GM21717 (cell line): ENCODE data around the gene RFX2.
"Not testable (repeated sequence)": the region's sequence is repeated elsewhere in the genome, so short reads cannot be mapped to it uniquely, and the experiment has no call there.

ENCODE experiments used
- ATAC-seq: cut with Tn5 transposase; IDR thresholded peaks from one replicate; pipeline ENCODE4 v1.9.1; 2021; ENCODE audit warnings: mild to moderate bottlenecking, moderate library complexity; ENCODE audit not compliant: unreplicated experiment

Gene RFX2

DNA sequence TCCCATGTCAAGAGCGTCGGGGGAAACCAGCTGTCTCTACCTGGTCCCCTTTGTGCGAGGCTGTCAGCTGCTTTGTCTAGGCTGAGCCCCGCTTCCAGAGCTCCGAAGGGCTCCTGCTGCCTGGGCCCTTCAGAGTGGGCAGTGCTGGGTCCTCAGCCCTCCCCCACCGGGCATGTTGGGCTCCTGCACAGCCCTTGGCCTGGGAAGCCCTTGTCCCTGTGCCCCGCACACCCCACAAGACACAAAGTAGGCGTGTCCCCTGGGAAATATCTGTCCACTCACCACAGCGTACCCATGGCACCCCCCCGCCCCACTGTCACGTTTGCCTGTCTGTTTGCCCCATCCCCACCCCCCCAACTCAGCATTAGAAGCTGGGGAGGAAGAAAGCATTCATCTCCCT is 92.7 kb downstream of the RFX2 start:
- ATAC-seq, result no peak

DNA sequence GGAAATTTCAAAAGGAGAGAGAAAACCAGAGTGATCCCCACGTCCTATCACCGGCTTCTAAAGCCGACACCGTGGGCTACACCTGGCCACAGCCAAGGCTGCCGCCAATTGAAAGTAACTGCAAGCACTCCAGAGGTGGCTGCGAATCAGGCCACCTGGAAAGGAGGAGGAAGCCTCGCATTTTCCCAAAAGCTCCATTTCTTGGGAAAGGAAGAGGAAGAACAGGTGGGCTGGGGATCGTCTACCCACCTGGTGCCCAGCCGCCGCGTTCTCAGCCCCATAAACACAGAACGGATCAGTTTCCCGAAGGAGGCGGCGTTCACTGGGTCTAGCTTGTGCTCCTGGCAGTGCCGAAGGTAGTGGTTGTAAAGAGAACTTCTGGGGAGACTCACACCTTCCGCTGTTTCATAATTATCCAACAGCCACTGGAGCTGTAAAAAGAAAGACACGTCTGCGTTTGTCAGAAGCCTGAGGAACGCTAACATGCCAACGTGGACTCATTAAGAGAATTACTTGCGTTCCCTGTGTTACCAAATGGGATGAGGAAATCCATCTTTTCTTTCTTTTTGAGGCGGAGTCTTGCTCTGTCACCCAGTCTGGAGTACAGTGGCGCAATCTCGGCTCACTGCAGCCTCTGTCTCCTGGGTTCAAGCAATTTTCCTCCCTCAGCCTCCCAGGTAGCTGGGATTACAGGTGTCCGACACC is 94.3 kb downstream of the RFX2 start:
- no peak for ATAC-seq

DNA sequence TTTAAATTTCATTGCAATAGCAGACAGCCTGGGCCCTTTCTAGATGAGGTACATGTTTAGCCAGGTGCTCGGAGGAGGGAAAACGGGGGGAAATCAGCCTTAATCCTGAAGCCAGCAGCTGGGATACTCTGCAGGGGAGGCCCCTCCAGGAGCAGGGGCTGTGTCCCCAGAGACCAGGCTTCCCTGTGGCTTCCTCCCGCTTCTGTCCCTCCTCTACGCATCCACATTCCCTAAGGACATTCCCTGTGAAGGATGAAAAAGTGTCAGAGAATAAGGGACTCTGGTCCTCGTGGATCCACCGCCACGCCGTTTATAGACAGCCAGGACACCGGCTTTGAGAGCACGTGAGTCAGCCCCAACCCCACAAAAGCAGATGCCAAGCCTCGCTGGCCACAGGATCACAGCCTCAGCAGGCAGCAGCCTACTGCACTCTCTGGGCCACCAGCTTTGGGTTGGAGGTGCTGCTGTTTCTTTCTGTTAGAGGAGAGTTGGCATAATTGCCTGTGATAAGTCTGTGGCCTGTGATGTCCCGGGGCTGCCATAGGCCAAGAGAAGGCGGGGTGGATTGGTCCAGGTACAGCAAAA is 95.7 kb downstream of the RFX2 start:
- ATAC-seq, result no peak

DNA sequence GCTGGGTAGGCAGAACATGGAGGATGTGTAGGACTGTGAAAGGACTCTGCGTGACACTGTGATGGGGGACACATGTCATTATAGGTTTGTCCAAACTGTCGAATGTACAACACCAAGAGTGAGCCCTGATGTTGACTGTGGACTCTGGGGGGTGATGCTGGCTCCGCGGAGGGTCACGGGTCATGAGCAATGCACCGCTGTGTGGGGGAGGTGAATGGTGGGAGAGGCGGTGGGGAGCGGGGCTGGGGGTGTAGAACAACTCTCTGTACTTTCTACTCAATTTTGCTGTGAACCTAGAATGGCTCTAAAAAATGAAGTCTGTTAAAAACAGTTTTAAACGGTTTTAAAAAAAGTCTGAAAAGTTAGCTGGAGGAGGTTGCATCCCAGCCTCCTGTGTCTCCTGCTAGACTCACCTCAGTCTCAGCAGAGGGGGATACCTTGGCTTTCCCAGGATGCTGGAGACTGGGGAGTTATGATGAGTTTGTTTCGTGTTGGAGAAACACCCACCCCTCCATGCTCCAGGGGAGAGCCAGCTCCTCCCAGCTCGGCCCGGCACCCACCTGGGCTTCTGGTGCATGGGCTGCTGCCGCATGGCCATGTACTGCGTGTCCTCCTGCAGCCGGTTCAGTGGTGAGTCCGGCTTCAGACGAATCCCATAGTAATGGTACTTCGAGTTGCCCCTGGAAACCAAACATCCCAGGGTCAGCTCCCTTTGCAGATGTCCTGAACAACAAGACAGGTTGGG is 97.7 kb downstream of the RFX2 start:
- no peak for ATAC-seq

DNA sequence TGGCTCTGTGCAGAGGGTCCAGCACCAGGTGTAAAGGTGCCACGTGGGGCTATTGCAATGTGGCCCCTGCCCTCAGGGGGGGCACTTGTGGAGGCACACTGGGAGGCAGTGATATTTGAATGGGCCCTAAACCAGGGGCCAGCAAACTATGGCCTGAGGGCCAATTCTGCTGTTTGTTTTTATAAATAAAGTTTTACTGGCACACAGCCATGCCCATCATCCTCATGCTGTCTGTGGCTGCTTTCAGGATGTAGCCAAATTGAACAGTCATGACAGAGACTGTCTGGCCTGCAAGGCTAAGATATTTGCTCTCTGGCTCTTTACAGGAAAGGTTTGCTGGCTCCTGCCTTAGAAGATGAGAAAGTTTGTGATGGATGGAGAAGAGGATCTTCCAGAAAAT is 98.5 kb downstream of the RFX2 start:
- no peak for ATAC-seq

DNA sequence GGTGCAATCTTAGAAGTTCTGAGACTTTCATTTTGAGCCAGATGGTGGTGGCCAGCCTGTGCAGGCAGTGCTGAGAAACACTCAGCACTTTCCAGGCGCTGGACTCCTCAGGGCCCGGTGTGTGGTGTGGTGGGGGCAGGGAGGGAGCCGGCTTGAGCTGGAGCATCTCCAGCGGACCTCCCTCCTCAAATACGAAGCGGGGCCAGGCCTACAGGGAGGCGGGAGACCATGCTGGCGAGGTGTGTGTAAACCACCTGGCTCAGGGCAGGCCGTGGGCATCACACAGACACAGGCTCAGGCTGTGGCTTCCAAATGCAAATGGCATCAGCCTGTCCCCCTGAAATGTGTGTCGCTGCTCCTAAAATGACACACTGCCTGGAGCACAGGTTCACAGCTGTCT is 99.1 kb downstream of the RFX2 start:
- ATAC-seq, result no peak

DNA sequence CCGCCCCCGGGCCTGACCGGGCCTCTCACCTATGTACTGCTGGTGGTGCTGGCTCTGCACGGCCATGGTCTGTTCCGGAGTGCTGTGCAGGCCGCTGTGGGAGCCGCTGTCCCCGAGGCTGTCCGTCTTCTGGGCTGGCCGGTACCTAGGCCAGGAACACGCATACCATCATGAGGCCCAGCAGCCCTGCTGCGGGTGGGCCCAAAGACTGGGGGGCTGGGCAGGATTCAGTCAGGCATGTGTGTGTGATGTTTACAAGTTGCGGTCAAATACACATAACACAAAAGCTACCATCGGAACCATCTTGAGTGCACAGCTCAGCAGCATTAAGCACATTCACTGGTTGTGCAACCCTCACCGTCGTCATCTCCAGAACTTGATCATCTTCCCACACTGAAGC is 100.2 kb downstream of the RFX2 start:
- no peak for ATAC-seq

DNA sequence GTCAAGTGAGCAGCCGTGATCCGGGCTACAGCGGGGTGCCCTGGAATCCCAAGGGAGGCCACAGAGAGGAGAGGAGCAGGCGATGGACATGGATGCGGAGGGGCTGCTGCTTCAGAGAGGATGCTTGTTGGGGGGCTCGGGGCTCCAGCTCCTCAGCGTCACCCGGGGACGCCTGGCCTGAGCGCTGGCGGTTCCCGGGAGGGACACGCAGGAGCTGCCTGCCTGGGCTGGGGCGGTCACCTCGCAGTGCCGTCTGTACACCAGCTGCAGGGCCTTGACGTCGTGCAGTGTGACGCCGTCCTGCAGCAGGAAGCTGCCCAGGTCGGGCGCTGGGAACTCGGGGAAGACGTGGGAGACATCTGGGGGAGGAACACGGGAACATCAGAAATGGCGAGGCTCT is 102.4 kb downstream of the RFX2 start:
- no peak for ATAC-seq

DNA sequence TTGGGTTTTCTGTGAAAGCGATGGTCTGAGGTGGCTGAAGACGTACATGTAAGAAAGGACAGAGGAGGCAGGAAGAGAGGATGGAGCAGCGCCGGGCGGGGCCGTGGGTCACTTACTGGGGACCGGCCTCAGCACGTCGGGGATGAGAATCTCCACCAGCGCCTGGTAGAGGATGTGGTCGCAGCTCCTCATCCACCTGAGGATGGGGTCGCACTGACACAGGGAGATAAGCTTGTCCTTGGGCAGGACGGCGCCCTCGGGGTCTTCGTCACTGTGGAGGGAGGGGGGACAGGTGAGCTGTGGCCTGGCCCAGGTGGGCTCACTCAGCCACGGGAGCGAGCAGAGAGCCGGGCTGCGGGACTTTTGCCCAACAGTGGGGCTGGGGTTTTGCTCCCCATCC is 103.4 kb downstream of the RFX2 start:
- ATAC-seq, result no peak

DNA sequence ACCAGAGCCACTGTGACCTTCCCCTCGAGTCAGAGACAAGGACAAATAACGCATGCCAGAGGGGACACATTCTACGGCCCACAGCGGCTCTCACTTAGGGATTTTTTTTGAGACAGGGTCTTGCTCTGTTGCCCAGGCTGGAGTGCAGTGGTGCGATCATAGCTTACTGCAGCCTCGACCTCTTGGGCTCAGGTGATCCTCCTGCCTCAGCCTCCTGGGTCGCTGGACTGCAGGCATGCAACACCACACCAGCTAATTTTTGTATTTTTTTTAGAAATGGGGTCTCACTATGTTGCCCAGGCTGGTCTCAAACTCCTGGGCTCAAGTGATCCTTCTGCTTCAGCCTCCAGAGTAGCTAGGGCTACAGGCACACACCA is 104.2 kb downstream of the RFX2 start:
- ATAC-seq, result not testable (repeated sequence)

DNA sequence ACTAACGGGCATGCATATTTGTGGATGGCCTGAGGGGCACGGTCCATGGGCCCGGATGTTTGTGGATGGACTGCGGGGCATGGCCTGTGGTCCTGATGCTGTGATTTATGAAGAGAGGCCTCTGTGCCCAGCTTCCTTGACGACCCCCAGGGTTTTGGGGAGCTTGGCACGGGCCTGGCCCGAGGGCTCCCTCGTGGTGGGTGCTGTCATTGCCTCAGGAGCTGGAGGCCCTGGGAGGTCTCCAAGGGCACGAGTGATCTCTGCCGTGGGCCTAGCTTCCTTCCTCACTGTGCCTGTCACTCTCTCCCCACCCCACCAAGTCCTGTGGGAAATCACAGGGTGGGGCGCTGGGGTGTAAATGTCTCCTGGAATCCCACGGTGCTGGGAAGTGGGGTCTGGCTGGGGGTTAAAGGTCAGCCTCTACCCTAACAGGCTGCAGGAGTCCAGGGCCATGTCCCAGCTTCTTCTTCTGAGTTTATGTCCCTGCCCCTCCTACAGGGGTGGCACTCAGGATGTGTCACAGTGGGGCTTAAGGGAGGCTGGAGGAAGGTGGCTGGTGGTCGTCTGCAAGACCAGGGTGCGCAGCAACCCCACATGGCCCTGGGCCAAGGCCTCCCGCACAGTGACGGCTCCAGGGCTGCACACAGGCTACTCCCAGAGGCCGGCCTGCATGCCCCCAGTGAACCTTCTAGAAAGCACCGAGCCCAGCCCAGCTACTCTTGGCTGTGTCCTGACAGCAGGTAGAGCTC is 104.8 kb downstream of the RFX2 start:
- ATAC-seq, result no peak

DNA sequence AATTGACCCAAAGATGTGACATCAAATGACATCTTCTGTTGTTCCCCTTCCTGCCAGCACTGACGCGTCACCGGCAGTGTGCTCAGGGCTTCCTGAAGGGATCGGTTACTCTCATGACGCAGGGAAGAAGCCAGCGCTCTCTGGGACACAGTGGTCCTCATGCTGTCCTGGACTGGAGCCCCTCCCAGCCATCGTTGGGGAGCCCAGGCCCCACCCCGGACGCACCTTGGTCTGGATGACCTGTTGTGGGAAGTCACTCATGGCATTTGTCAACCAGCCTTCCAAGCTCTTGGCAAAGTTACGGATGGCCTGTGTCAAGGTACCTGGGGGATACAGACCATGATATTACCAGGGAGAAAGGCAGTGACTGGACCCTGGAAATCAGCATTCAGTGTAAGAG is 106.3 kb downstream of the RFX2 start:
- ATAC-seq, result no peak

DNA sequence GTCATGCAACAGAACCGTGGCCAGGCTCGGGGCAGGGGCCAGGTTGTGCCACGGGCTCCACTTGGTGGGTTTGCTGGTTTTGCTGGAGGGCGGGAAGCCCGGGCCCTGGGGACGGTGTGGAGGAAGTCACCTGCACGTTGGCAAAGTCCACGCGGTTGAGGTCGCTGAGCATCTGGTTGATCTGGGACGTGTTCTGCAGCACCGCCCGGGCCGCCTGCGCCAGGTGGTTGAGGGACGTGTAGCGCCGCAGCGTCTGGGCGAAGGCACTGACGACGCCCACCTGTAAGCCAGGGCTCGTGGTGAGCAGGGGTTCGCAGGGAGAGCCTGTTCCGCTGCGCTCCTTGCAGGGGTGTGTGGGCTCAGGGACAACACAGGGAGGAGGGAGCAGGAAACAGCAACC is 107.7 kb downstream of the RFX2 start:
- no peak for ATAC-seq

DNA sequence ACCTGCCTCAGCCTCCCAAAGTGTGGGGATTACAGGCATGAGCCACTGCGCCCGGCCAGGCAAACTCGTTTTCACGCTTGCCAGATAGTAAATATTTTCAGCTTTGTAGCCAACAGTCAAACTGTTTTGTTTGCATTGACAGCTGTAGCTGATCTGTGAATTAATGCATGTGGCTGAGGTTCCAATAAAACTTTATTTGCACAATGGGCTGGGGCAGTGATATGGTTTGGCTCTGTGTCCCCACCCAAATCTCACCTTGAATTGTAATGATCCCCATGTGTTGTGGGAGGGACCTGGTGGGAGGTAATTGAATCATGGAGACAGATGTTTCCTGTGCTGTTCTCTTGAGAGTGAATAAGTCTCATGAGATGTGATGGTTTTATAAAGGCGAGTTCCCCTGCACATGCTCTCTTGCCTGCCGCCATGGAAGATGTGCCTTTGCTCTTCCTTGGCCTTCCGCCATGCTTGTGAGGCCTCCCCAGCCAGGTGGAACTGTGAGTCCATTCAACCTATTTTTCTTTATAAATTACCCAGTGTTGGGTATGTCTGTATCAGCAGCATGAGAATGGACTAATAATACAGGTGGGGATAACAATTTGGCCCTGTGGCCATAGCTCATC is 110.0 kb downstream of the RFX2 start:
- no peak for ATAC-seq

DNA sequence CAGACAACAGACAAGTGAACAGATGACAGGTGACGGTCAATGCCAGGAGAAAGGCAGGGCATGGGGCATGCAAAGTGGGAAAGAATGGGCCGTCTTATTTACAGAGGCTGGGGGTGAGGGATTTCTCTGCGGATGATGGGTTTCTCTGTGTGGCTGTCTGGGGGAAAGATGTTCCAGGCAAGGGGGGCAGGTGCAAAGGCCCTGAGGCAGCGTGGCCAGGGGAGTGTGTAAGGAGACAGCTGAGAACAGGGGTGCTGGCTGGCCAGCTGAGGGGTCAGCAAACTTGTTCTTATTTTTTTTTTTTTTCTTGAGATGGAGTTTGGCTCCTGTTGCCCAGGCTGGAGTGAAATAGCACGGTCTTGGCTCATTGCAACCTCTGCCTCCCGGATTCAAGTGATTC is 110.6 kb downstream of the RFX2 start:
- no peak for ATAC-seq

DNA sequence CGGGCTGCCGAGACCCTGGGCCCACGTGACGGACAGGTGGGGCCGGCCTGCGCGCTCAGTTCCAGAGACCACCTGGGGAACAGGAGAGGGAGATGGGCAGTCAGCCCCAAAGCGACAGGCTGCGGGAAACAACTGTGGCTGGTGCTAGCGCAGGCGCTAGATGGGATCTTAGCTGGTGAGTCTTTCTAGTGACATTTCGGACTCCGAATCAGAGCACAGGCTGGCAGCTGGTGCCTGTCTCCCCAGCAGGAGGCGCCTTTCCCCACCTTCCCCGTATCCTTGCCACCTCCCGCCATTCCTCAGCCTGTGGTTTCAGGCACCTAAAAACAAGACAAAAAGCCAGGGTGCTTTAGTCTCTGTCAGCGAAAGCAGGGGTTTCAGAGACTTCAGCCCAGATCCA is 112.9 kb downstream of the RFX2 start:
- ATAC-seq, result no peak

DNA sequence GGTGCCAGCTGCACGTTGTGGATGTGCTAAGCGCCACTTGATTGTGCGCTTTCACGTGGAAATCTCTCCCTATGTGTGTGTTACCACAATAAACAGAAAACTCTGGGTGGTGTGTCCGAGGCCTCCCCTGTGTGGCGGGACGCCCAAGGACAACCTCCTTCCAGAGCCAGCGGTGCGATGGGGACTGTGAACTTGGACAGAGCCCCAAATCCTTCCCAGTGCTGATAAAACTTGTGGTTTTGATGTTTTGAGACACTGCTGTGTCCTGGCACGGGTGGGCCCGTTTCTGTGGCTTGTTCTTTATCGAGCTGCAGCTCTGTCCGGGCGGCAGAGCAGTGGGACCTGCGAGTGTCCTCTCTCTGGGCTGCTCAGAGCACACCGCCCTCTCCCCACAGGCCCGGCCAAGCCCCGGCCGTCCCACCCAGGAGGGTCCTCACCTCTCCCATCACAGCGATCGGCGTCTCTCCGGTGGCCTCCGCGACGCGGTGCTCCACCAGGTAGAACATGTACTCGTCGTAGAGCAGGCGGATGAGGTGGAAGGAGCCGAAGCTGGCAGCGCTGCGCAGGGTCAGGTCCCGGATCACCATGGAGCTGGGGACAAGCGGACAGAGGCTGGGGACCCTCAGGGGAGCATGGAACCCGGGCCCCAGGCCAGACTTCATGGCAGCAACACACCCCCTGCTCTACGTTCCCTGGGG is 113.5 kb downstream of the RFX2 start:
- no peak for ATAC-seq

DNA sequence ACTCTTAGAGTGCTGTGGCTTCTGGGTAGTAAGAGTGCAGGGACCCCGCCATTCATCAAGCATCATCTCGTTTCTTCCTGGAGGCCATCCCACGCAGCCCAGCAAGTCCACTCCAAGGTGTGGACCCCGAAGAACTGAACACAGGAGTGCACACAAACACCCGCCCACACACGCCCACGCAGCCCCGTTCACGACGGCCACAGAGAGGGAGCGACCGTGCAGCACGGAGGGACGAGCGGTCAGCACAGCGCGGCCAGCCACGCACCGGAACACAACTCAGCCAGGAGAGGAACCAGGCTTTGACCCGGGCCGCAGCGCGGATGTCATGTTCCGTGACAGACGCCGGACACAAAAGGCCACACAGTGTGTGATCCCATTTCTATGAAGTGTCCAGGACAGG is 114.2 kb downstream of the RFX2 start:
- ATAC-seq, result no peak

DNA sequence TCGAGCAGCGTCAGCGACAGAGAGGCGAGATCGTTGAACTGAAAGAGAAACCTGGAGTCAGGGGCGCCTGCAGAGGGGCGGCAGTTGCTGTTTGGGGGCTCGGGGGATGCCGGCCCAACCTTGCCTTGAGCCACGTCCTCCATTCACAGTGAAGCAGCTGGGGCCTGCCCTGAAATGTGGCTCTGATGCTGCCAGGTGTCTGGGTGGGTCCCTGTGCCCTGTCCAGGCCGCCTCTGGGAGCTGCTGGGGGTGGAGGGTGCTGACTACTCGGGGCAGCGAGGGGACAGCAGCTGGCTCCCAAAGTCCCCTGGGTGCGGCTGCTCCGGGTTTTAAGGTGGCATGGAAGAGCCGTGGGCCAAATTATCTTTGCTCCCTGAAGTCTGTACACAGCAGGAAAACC is 114.7 kb downstream of the RFX2 start:
- no peak for ATAC-seq

DNA sequence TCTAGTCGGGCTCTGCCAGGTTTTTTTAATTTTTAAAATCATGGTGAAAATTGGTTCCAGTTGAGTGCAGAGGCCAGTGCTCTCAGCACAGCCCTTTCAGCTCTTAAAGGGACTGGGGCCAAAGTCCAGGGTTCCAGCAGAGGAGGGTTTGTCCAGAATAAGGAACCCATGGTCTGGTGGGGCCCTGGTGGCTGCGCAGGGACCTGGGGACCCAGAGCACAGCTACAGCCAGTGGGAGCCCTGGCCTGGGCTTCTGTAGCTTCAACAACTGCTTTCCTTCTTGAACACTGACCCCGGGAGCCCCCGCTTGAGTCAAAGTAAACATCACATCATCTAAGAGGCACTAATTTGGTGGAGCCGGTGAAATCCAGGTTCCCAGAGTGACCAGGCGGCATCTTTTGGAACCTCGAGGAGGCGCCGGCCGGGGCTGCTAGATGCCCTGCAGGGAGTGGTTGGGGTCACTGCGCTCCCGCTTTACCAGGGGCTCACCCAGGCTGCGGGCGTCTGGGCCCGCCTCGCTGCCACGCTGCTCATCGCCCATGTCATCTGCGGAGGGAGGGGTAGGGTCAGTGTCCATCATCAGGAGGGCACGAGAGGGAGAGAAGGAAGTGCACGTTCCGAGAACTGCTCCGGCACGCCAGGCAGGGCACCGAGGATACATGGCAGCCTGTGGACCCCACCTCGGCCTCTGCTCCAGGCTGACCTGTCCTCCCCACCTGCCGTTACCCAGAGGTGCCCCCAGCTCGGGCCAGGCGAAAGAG is 115.7 kb downstream of the RFX2 start:
- ATAC-seq, result no peak
